GM12864 (cell line): ENCODE results near the gene ASPSCR1.
A peak's percentile ranks its signal among the peaks of the same experiment; 100 is the strongest.

Experiments used
- DNase-seq: peaks from one replicate; pipeline ENCODE4 v3.0.0-alpha.2; 2011; ENCODE audit warnings: low read depth
- H3K4me3 ChIP-seq: 2 replicates; pipeline ENCODE4 v1.5.1; 2011; ENCODE audit warnings: mild to moderate bottlenecking, low read depth, low read length, control low read depth
- CTCF ChIP-seq: IDR thresholded peaks from 2 replicates; pipeline ENCODE4 v1.5.1; 2011; ENCODE audit warnings: low read depth, mild to moderate bottlenecking, moderate library complexity, low read length, control low read depth, inconsistent platforms; ENCODE audit errors: missing control alignments

ASPSCR1 gene

DNA sequence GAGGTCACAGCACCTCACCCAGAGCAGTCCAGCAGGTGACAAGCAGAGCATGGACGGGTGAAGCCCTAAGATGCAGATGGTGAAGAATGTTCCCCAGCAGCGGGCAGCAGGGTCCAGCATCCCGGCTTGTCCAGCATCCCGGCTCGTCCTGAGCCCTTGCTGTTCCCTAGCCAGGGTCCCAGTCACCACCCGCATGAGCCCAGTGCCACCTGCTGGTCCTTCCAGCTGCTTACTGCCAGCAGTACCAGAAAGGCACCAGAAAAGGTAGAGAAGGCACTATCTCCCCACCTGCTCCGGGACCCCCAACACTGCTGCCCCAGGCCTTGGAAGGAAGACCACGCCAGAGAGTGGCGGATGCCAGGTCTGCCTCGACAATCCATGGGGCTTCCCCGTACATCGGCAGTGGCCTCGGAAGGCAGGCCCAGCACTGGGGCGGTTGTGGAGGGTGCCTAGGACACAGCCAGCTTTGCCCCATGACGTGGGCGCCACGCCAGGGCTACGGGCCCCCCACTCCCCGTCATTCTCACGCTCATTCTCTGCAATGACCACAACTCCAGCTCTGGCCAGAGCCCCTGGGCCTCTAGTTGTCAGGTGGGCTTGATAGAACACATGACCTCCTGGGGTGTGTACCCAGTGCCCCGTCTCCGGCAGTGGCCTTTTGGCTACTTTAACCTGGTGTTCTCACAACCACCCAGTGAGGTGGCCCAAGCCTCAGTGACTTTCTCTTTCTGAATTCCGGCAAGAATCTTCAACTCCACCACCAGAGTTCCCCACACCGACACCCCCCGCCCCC is 43.9 kb downstream of the ASPSCR1 start:
- TF ChIP-seq CTCF: peak; percentile 78
- H3K4me3 ChIP-seq: peak overlapping the region; percentile 83
- DNase-seq: no peak

DNA sequence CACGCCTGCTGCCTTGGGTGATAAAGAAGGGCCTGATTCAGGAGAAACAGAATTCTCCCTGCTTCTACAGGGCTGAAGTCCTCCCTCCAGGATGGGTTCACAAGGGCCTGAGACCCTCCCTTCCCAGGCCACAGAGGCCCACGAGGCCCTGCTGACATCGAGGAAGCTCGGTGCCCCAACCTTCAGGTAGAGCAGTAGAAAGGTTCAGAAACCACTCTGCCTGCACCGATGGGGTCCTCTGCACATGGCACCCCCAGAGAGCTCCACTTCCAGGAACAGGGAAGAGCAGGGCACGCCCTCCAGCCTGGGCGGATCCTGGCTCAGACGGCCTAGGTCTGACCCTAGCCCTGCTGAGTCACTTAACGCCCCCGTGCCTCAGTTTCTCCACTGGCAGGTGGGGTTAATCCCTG is 44.5 kb downstream of the ASPSCR1 start:
- DNase-seq: no peak
- peak overlapping the region; percentile 83 for H3K4me3 ChIP-seq
- no peak for TF ChIP-seq CTCF

GRCh38 chr17:82022310-82022980 is 45.0 kb downstream of the ASPSCR1 start, which contains the start of gene CENPX:
CENPX (minus strand) TSS chr17:82022878; CDS start chr17:82022861, 17 bp downstream.
- peak within 1 kb of the TSS; percentile 89 for H3K4me3 ChIP-seq
- TF ChIP-seq CTCF: no peak
- DNase-seq: no peak

DNA sequence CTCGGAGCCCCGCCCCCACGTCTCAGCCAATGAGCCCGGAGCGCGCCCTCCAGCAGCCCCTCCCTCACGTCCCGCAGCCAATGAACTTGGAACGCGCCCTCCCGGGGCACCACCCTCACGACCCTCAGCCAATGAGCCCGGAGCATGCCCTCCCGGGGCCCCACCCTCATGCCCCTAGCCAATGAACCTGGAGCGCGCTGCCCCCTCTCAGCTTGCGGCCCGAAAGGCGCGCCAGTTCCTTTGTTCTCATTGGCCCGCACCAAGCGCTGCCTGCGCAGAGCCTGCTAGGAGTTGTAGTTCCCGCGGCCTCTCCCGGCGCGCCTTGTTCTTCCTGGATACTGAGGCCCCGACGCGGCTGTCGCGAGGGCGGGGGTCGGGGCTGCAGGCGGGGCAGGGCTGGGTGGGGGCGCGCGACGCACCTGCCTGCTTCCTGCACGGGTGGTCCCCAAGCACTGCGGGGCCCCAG is 45.6 kb downstream of the ASPSCR1 start, which contains the start of gene LRRC45:
TSS of gene LRRC45 (plus strand) at position 325 of the 466 bp plus-strand sequence. CDS start 339 bp downstream, outside the sequence.
- TF ChIP-seq CTCF: no peak
- peak within 1 kb of the TSS; percentile 89 for H3K4me3 ChIP-seq
- DNase-seq: peak; percentile 97

GRCh38 chr17:82023447-82024241 is 46.2 kb downstream of the ASPSCR1 start:
- TF ChIP-seq CTCF: no peak
- no peak for DNase-seq

GRCh38 chr17:82024859-82025258 is 47.4 kb downstream of the ASPSCR1 start:
- no peak for DNase-seq
- no peak overlapping the region for H3K4me3 ChIP-seq
- TF ChIP-seq CTCF: no peak

More at GRCh38 chr17:82023447-82024241, 46.2 kb downstream of the ASPSCR1 start:
- peak overlapping the region; percentile 89 for H3K4me3 ChIP-seq
